ENCODE results near the gene CTNS. TPM values are rescaled to one million over a fixed set of nuclear protein-coding genes. Genes with fewer than 3 reads are reported as not detected.
A peak's percentile ranks its signal among the peaks of the same experiment; 100 is the strongest.

The CTNS gene
- total RNA-seq, 4 donors from 2014 or later: 15.0 to 141 (median 60.2) TPM

DNA sequence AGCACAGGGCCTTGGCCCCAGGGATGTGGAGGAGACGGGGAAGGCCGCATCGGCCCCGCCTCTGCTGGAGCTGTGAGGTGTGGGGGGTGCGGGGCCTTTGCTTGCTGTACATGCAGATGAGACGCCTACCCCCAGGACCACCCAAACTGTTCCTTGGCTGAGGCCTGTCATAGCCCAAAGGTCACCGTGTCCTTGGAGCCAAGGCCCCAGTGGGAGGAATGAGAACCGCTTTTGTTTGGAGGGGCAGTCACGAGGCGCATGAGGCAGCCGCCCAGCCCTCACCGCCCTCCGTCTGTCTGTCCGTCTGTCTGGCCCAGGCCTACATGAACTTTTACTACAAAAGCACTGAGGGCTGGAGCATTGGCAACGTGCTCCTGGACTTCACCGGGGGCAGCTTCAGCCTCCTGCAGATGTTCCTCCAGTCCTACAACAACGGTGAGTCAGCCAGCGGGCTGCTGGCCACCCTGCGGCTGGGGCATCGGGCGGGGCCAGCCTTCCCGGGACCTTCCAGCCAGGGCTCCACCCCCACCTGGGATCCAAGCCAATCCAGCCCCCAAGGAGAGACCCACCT lies 23.1 kb downstream of the CTNS start:
- H3K9me3 ChIP-seq: no peaks in the 10 kb centered on the region
- H3K4me3 ChIP-seq: no peak overlapping the region
- H3K27me3 ChIP-seq: no peaks in the 10 kb centered on the region
- H3K36me3 ChIP-seq: peaks cover 0 to 49% of the 10 kb centered on the region in 2 donors
- no peak for TF ChIP-seq POLR2A (IDR thresholded peaks at IDR 0.05)
- TF ChIP-seq, protein P1, sequence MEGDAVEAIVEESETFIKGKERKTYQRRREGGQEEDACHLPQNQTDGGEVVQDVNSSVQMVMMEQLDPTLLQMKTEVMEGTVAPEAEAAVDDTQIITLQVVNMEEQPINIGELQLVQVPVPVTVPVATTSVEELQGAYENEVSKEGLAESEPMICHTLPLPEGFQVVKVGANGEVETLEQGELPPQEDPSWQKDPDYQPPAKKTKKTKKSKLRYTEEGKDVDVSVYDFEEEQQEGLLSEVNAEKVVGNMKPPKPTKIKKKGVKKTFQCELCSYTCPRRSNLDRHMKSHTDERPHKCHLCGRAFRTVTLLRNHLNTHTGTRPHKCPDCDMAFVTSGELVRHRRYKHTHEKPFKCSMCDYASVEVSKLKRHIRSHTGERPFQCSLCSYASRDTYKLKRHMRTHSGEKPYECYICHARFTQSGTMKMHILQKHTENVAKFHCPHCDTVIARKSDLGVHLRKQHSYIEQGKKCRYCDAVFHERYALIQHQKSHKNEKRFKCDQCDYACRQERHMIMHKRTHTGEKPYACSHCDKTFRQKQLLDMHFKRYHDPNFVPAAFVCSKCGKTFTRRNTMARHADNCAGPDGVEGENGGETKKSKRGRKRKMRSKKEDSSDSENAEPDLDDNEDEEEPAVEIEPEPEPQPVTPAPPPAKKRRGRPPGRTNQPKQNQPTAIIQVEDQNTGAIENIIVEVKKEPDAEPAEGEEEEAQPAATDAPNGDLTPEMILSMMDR (IDR thresholded peaks at IDR 0.05 in 4 of 5, conservative IDR thresholded peaks at IDR 0.05 in 1 of 5): peak in 1 of 5 experiments; percentile 26
- ATAC-seq (peak; percentile 75 to 85), DNase-seq (peak; percentile 72 to 84)
- intact Hi-C loops (cut with DNase I; ENCODE audit: low total_unique reads) (loop anchor here (10.0 kb wide), 1 partner anchor 125 kb away; no protein-coding TSS in a partner anchor), in situ Hi-C loops (cut with MboI; ENCODE audit: low sequenced_read_pairs in 4 of 4) (no loop called here)
- H3K4me1 ChIP-seq: peaks cover 9 to 23% of the 10 kb centered on the region in 2 donors
- peak overlapping the region; percentile 64 to 91 (median 80) for H3K27ac ChIP-seq

DNA sequence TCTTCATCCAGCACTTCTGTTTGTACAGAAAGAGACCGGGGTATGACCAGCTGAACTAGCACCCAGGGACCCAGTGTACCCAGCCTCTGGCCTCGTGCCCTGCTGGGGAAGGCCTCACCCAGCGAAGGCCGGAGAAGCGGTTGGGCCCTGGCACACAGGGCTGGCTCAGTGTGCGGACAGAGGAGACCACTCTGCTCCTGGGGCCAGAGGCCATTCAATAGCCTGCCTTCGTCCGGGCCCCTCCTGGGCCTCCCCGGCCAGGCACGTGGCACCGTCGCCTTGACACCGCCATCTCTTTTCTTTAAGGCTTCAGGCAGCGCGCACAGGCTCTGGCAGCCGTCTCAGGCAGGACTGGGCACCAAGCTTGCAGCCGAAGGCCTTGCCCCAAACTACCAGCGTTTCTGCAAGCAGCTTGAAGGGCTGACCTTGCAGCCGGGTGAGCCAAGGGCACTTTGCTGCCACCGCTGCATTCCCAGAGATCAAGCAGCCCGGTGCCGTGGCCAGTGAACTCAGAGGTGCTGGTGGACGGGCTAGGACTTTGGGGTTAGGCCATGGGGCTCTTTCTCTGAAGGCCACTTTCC lies 23.8 kb downstream of the CTNS start:
- peaks cover 9 to 23% of the 10 kb centered on the region in 2 donors for H3K4me1 ChIP-seq
- peaks cover 0 to 46% of the 10 kb centered on the region in 2 donors for H3K36me3 ChIP-seq
- DNase-seq (peak in 1 of 2 donors; percentile 56), ATAC-seq (peak; percentile 59 to 66)
- H3K27ac ChIP-seq: peak overlapping the region; percentile 64 to 91 (median 80)
- TF ChIP-seq, protein P1 (IDR thresholded peaks at IDR 0.05 in 4 of 5, conservative IDR thresholded peaks at IDR 0.05 in 1 of 5): no peak
- TF ChIP-seq POLR2A (IDR thresholded peaks at IDR 0.05): no peak
- intact Hi-C loops (cut with DNase I; ENCODE audit: low total_unique reads) (loop anchor here (10.0 kb wide), 1 partner anchor 126 kb away; no protein-coding TSS in a partner anchor), in situ Hi-C loops (cut with MboI; ENCODE audit: low sequenced_read_pairs in 4 of 4) (no loop called here)
- H3K4me3 ChIP-seq: no peak overlapping the region
- H3K9me3 ChIP-seq: no peaks in the 10 kb centered on the region
- no peaks in the 10 kb centered on the region for H3K27me3 ChIP-seq

DNA sequence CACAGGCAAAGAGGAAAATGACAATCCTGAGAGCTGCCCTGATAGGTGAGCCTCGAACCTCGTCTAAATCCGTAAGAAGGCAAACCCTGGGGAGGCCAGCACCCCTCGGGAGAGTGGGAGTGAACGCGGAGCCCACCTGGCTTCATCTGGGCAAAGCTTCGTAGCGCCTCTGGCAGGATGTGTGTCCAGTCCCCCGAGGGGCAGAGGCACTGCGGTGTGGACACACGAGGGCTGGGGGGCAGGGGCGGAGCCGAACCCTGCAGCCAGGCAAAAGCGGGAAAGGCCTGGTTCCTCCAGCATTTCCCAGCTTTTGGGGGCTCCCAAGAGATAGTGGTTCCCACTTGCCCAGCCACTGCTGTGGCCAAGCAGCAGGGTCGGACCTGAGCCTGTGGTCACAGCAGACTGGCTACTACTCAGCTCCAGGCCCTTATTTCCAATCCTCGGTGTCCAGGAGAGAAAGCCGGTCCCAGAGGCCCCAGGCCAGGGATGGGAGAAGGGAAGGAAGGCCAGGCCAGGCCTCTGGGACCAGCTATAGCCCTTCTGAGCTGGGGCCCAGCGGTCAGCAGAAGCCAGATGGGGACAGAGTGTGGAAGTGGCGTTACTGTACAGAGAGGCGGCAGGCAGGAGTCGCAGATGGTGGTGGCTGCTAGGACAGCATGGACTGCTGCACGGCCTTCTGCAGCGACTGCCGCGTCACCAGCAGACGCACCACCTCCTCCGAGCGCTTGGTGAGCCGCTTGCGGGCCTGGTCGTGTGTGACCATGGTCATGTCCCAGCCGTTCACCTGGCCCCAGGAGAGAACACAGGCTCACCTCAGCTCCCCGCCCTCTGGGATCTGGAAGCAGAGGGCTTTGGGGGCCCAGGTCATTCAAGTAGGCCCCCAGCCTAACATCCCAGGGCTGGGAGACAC lies 26.8 kb downstream of the CTNS start:
- H3K27ac ChIP-seq: no peak overlapping the region
- H3K9me3 ChIP-seq: no peaks in the 10 kb centered on the region
- H3K4me1 ChIP-seq: peaks cover 31 to 42% of the 10 kb centered on the region in 2 donors
- ATAC-seq (no peak), DNase-seq (no peak)
- intact Hi-C loops (cut with DNase I; ENCODE audit: low total_unique reads) (loop anchor here (10.0 kb wide), 1 partner anchor 129 kb away; no protein-coding TSS in a partner anchor), in situ Hi-C loops (cut with MboI; ENCODE audit: low sequenced_read_pairs in 4 of 4) (no loop called here)
- peaks cover 0 to 25% of the 10 kb centered on the region in 2 donors for H3K36me3 ChIP-seq
- H3K27me3 ChIP-seq: no peaks in the 10 kb centered on the region
- no peak overlapping the region for H3K4me3 ChIP-seq
- TF ChIP-seq POLR2A (IDR thresholded peaks at IDR 0.05): no peak

DNA sequence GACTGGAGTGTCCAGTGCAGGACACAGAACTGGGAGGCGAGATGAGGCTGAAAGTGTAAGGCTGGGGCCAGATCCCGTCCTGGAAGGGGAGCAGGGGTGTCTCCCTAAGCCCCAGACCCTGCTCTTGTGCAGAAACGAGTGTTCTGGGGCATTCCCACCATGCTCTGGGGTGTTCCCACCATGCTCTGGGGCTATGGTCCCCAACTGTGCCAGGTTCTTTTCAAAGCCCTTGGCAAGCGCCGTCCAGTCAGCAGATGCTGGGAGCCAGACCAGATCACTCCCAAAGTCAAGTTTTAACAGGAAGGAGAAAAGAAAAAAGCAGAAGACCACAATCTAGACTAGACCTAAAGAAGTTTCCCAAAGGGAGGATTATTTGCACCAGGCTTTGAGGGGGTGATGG lies 29.3 kb downstream of the CTNS start:
- Histone ChIP-seq H3K36me3 (peaks cover 0 to 25% of the 10 kb centered on the region in 2 donors), H3K4me3 (no peak overlapping the region), H3K9me3 (no peaks in the 10 kb centered on the region), H3K27me3 (no peaks in the 10 kb centered on the region), H3K4me1 (peaks cover 36 to 37% of the 10 kb centered on the region in 2 donors), H3K27ac (peak overlapping the region; percentile 93 to 97 (median 96))
- intact Hi-C loops (cut with DNase I; ENCODE audit: low total_unique reads): loop anchor here (10.0 kb wide), 1 partner anchor 131 kb away; no protein-coding TSS in a partner anchor
- in situ Hi-C loops (cut with MboI; ENCODE audit: low sequenced_read_pairs in 4 of 4): no loop called here
- TF ChIP-seq, protein P1 (IDR thresholded peaks at IDR 0.05 in 4 of 5, conservative IDR thresholded peaks at IDR 0.05 in 1 of 5): no peak
- TF ChIP-seq POLR2A (IDR thresholded peaks at IDR 0.05): no peak
- peak in 1 of 2 donors; percentile 56 for DNase-seq
- no peak for ATAC-seq
